NCI-H2107 (cell line): ENCODE measurements around the gene FBRSL1.
"Not testable (repeated sequence)": the region's sequence is repeated elsewhere in the genome, so short reads cannot be mapped to it uniquely, and the experiment has no call there.

Experiments
- DNase-seq: peaks from one replicate; lab custom pipeline; 2025; lab: John Stamatoyannopoulos, UW

The FBRSL1 gene

DNA sequence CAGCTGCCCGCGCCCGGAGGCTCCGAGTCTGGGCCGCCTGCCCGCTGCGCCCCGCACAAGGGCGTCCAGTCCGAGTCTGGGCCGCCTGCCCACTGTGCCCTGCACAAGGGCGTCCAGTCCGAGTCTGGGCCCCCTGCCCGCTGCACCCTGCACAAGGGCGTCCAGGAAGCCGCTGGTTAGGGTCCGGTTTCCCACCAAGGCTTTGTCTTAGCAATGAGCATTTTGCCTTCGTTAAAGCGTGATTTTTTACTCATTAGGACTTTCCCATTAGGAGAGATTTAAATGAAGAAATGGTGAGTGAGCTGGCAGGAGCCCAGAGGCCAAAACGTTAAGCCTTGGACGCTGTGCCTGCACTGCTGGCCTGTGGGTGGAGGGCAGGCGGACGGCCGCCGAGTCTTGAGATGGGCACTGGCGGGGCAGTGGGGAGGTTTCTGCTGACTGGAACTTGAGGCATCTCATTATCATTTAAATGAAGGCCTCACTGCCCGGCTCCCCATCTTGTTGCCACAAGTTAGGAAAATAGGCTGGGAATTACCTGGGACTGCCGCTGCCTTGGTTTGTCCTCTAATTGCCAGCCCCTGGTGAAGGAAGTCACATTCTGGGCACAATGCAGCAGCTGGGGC is 36.0 kb downstream of the FBRSL1 start:
- DNase-seq = no peak

DNA sequence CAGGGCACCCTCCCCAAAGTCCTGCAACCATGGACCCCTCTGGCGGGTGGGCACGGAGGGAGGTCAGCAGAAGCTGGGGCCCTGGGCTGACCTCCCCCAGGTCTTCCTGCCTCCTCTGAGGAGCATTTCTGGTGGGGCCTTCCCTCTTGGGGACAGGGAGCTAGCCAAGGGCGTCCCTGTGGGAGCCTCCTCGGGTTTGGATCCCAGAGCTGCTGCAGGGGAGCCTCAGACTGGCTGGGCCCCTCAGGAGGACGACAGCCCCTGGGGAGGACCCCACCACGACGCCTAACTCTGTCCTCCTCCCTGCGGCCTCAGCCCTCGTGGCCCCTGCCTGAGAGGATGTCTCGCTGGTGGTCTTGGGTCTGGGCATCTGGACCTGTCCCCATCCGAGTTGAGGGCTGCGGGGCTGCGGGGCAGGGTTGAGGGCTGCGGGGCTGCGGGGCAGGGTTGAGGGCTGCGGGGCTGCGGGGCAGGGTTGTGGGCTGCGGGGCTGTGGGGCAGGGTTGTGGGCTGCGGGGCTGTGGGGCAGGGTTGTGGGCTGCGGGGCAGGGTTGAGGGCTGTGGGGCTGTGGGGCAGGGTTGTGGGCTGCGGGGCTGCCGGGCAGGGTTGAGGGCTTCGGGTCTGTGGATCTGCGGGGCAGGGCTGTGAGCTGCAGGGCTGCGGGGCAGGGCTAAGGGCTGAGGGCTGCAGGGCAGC is 37.4 kb downstream of the FBRSL1 start:
- DNase-seq = no peak

DNA sequence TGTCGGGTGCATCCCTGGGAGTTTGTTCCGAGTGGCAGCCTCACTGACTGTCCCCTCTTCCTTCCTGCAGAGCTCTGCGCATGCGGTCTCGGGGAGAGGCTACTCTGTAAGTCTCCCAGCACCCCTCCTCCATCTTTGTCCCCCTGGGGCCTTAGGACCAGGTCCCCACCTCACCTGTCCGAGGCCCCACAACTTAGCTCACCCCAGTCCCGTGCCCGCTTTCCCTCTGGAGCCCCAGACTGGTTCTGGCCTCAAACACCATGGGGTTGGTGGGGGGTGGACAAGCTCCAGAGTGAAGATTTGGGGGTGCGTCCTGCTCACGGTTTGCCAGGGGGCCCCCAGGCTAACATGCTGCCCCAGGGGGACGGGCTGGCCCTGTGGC is 37.9 kb downstream of the FBRSL1 start:
- DNase-seq = no peak

DNA sequence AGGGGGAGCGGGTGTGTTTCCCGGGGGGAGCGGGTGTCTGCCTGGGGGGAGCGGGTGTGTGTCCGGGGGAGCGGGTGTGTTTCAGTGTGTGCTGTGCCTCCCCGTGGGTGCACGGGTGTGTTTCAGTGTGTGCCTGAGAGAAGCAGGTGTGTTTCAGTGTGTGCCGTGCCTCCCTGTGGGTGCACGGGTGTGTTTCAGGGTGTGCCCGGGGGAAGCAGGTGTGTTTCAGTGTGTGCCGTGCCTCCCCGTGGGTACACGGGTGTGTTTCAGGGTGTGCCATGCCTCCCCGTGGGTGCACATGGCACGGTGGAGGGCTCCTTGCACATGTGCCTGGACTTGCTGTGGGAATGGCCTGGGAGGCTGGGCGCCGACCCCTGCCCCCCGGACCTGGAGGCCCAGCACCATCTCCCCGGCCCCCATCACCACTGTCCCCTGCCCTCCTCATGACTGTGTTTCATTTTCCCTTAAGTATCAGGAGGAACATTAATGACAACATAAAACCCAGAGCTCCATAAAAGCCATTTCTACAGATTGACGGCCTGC is 38.7 kb downstream of the FBRSL1 start:
- DNase-seq = no peak

DNA sequence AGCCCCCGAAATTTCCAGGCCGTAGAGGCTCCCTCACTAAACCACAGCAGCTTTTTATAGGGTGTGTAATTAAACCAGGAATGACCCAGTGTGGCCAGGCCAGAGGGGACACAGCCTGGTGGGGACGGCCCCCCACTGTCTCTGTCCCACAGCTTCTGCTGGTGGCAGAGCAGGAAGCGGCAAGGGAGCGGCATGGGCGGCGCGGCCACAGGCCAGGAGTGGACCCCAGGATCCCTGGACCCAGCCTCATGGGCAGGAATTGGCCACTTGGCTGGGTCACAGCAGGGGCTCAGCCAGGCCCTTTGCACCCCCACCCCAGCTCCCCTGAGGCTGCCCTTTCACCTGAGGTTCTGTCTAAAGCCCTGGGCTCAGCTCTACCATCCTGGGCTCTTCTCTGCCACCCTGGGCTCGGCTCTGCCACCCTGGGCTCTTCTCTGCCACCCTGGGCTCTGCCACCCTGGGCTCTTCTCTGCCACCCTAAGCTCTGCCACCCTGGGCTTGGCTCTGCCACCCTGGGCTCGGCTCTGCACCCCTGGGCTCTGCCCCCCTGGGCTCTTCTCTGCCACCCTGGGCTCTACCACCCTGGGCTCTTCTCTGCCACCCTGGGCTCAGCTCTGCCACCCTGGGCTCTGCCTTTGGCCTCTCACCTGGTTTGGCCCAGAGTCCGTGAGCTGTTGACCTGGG is 39.3 kb downstream of the FBRSL1 start:
- no peak for DNase-seq

DNA sequence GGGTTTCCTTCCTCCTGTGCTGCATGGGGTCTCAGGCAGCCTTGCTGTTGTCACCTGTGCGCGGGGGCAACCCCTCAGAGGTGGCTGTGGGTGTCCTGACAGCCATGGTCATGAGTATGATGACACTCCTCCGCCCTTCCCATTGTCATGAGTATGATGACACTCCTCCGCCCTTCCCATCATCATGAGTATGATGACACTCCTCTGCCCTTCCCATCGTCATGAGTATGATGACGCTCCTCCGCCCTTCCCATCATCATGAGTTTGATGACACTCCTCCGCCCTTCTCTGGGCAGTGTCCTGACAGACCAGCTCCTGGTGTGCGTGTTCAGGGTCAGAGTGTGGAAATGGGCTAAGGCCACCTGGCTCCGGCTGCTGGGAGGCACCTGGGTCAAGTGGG is 40.0 kb downstream of the FBRSL1 start:
- no peak for DNase-seq

DNA sequence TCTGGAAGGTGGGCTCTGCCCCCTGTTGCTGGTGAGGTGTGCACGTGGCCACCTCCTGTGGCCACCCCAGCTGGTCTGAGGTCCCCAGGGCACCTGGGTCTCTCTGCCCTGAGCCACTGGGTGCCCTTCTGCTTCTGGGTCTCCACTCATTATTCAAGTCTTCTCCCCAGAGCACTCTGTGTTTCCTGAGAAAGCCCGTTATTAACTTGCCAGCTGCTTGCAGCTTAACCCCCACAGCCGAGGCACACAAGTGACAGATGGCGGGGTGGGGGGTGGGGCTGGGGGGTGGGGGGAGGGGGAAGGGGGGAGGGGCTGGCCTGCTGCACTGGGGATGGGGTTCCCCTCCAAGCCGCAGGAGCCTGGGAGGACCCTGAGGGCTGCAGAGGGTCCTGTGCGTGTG is 40.5 kb downstream of the FBRSL1 start:
- DNase-seq = no peak

DNA sequence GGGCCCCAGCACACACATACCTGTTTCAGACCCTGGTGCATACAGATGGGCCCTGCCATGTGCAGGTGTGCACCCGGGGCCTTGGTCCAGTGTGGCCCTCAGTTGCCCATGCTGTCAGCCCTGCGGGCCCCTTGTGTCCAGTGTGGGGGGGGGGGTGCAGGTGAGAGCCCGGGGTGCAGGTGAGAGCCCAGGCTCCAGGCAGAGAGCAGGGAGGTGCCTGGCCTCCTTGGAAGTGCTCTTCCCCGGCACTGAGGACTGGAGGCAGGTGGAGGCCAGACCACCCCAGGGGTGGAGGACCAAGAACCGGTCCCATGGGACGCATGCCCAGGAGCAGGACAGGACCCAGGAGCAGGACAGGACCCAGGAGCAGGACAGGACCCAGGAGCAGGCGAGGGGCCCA is 40.9 kb downstream of the FBRSL1 start:
- DNase-seq = no peak

DNA sequence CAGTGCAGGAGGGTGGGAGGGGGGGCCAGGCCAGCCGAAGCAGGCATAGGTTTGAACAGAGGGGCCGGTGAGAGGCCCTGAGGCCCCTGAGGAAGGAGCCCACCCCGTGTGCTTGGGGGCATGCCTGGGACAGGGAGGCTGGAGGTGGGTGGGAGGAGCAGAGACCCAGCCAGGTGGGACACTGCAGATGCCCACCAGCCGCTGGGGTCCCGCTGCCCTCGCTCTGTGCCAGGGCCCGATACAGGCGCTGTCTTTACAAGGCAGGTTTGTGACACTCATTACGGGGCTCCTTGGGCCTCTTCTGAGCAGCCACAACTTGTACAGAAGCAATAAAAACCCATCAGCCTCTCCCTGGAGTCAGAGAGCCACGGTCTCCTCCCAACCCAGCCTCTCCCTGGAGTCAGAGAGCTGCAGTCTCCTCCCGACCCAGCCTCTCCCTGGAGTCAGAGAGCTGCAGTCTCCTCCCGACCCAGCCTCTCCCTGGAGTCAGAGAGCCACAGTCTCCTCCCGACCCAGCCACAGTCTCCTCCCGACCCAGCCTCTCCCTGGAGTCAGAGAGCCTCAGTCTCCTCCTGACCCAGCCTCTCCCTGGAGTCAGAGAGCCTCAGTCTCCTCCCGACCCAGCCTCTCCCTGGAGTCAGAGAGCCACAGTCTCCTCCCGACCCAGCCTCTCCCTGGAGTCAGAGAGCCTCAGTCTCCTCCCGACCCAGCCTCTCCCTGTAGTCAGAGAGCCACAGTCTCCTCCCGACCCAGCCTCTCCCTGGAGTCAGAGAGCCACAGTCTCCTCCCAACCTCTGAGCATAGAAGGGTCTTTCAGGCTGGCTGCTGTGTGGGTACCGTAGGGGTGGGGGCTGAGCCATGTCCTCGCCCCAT is 43.0 kb downstream of the FBRSL1 start:
- DNase-seq = not testable (repeated sequence)

DNA sequence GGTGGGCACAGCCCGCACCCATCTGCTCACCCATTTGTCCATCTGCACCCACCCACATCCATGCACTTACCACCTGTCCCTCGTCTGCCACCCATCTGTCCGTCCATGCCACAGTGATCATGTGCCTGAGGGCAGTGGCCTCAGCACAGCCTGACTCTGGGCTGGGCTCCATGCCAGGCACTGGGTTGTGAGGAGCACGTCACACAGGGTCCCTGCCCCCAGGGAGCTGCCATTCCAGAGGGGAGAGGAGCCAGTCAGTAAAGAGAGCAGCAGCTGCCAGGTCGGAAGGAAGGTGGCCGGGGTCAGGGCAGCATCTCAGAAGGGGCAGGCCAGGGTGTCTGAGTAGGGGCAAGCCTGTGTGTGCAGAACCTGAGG is 43.6 kb downstream of the FBRSL1 start:
- DNase-seq = no peak

DNA sequence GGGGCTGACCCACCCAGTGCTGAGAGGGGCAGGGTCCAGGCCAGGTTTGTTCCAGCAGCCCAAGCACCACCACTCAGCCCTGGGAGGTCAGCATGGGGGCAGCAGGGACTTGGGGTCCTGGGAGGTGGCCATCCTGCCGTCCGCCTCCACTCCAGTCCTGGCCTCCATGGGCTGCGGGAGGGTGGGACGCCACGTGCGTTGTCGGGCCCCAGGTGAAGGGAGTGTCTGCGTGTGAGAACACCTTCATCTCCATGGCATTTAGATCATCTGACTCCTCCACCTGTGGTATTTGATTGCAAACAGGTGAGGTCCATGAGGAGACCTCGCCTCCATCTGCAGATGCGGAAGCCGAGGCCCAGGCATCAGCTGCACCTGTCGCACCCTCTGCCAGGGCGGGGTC is 44.1 kb downstream of the FBRSL1 start:
- DNase-seq = no peak

DNA sequence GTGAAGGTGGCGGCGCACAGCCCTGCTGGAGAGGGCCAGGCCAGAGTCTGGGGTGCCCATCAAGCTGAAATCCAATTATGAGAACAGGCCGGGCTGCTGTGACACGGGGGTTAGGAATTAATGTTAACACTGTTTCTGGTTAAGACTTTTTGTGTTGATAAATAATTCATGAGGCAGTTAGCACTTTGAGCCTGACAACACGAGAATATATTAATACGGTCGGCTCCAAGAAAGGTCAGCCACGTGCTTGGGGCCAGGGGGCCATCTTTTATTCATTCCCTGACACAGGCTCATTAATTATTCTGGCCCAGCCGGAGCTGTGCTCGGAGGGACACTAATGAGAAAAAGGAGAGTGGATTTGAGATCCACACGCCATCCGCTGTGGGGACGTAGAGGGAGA is 45.1 kb downstream of the FBRSL1 start:
- DNase-seq = no peak

DNA sequence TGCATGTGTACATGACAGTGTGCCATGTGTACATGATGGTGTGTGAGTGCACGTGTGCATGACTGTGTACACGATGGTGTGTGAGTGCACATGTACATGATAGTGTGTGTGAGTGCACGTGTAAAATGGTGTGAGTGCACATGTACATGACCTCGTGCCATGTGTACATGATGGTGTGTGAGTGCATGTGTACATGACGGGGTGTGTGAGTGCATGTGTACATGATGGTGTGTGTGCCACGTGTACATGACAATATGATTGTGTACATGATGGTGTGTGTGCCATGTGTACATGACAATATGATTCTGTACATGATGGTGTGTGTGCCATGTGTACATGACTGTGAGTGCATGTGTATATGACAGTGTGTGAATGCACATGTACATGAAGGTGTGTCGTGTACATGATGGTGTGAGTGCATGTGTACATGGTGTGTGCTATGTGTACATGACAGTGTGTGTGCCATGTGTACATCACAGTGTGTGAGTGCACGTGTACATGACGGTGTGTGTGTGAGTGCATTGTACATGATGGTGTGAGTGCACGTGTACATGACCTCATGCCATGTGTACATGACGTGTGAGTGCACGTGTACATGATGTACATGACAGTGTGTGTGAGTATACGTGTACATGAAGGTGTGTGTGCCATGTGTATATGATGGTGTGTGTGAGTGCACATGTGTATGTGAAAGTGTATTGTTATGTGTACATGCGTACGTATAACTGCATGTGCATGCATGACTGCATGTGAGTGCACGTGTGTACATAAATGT is 46.3 kb downstream of the FBRSL1 start:
- DNase-seq = no peak

DNA sequence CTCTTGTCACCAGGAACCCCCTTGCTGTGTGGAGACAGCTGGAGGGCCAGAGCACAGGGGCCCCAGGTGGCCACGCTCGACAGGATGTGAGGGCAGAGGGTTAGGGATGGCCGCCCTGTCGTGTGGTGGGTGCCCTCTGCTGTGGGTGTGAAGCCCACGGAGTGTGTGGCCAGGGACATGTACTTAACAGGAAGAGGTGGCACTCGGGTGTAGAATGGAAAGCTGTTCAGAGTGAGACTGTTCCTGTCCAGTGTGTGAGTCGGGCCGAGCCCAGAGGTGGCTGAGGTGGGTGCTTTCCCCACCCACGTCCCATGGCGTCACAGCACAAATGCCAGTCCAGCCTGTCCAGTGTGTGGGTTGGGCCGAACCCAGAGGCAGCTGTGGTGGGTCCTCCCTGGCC is 47.1 kb downstream of the FBRSL1 start:
- no peak for DNase-seq

DNA sequence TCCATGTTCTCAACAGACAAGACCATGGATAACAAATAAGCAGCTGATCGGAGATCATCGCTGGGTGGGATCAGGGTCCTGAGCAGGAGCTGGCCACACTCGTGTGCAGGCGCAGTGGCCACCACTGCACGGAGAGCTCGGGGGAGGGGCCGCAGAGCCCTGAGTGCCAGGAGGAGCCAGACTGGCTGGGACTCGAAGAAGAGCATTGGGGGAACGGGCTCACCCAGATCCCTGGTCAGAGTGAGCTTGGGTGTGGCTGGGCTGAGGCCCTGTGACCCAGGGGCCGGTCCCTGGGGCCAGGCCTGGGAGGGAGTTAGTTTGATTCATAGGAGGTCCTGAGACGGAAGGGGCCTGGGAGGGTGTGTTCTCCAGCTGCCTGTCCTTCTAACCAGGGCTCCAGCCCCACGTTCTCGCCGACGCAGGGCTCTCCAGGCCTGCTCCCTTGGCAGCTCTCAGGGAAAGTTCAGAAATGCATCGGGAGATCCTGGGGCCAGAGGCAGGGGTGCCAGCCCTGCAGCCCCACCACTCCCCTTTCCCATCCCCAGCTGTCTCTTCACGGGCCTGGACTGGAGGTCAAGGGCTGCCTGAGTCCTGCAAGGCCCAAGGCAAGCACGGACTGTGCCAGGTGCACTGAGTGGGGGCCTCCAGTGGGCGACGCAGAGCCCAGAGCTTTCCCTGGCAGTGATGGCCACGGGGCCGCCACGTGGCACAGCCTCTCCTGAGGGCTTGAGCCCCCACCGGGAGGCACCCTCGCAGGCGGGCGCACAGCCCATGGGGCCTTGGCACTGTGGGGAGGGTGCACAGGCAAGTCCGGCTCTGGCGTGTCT is 48.1 kb downstream of the FBRSL1 start:
- DNase-seq = no peak

DNA sequence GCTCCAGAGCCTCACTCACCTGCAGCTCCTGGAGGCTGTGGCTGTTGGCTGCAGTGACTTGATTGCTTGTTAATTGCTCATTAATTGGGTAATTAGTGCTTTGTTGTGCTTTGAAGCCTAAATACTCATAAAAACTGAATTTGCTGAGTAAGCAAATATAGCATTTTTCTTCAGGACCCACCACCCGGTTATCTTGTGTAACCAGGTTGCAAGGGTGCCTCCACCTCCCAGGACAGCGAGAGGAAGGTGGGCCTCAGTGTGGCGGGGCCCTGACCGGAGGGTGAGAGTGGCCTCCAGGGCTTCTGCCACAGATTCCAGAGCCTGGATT is 48.7 kb downstream of the FBRSL1 start:
- no peak for DNase-seq

DNA sequence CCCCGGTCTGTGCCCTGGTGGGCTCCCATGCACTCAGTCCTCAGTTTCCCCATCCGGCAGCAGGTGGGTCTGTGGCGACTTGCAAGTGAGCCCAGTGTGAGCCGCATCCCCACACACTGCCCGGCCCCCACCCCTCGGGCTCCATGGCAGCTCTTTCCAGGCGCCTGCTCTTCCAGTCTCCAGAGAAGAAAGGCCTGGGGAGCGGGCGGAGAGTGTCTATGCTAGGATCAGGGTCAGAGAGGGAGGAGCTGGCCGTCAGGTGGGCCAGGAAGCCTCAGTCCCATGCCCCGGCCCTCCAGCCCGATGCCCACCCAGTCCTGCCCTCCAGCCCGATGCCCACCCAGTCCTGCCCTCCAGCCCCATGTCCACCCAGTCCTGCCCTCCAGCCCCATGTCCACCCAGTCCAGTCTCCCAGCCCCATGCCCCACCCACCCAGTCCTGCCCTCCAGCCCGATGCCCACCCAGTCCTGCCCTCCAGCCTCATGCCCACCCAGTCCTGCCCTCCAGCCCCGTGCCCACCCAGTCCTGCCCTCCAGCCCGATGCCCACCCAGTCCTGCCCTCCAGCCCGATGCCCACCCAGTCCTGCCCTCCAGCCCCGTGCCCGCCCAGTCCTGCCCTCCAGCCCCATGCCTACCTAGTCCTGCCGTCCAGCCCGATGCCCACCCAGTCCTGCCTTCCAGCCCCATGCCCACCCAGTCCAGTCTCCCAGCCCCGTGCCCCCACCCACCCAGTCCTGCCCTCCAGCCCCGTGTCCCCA is 49.2 kb downstream of the FBRSL1 start:
- DNase-seq = no peak

DNA sequence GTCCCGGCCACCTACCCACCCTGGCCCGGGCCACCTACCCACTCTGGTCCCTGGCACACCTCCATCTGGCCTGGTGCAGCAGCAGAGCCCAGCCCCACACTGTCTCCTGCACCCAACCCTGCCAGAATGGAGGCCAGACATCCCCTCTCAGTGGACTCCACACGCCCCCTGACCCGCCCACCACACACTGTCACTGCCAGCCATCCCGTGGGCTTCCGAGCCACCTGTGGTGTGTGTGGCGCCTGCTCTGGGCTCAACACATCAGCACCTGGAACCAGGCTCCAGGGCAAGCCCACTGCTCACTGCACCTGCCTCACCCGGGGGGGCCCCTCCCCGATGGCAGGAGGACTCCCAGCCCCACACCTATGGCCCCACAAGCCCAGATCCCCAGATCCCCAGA is 50.5 kb downstream of the FBRSL1 start:
- no peak for DNase-seq

DNA sequence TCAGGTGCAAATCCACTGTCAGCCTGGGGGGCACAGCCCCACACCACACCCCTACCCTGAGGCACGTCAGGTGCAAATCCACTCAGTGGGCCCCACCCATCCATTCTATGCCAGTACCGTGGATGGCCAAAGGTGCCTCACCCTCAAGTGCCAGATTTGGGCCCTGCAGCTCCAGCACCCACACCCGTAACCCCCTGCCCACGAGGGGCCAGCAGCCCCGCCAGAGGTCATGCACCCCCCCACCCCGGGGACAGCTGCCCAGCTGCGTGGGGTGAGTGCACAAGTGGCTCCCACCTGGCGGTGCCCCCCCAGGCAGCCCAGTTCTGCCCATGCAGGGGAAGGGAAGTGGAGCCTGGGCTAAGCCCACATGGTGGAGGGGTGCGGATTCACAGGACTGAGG is 51.2 kb downstream of the FBRSL1 start:
- no peak for DNase-seq

DNA sequence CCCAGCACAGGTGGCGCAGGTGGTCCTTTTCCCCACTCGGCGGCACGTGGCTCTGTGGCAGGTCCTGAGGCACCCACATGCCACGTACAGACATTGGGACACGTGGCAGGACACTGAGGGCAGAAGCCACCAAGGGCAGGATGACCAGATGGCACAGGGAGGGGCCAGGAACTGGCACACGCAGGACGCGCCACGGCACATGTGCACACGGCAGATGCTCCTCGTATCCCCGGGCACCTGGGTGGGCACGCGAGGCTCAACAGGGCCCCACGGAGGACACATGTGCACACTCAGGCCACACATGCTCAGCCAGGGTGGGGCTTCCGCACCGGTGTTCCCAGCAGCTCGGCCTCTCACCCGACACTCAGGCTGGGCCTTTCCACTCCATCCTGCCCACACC is 52.0 kb downstream of the FBRSL1 start:
- no peak for DNase-seq
